Placental epithelial cell (primary cell): Measurements from ENCODE around the gene CREB3L4. TPM values are rescaled to one million over a fixed set of nuclear protein-coding genes. Genes with fewer than 3 reads are reported as not detected.

Source experiments
- small RNA-seq: library from RNA; depleted of rRNA; stranded (forward); fragments of <200 nt; gene quantifications from one replicate; pipeline ENCODE3, GENCODE V24; 2012
- total RNA-seq: library from RNA; depleted of rRNA; stranded (reverse); fragments of >200 nt; gene quantifications from 2 replicates; pipeline ENCODE4 v1.2.3, GENCODE V29; 2012

The CREB3L4 gene, protein sequence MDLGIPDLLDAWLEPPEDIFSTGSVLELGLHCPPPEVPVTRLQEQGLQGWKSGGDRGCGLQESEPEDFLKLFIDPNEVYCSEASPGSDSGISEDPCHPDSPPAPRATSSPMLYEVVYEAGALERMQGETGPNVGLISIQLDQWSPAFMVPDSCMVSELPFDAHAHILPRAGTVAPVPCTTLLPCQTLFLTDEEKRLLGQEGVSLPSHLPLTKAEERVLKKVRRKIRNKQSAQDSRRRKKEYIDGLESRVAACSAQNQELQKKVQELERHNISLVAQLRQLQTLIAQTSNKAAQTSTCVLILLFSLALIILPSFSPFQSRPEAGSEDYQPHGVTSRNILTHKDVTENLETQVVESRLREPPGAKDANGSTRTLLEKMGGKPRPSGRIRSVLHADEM
- 8.5 and 12.6 TPM in 2 replicates for total RNA-seq

GRCh38 chr1:153967107-153967999 lies at the start of gene CREB3L4:
CREB3L4 (plus strand) TSS chr1:153967902; CDS start chr1:153968526, 624 bp downstream.

GRCh38 chr1:153922972-153923925 lies 44.5 kb upstream of the CREB3L4 start, which contains the start of gene GATAD2B:
GATAD2B (minus strand) TSS chr1:153922972; CDS start chr1:153828347, 94,625 bp downstream.

DNA sequence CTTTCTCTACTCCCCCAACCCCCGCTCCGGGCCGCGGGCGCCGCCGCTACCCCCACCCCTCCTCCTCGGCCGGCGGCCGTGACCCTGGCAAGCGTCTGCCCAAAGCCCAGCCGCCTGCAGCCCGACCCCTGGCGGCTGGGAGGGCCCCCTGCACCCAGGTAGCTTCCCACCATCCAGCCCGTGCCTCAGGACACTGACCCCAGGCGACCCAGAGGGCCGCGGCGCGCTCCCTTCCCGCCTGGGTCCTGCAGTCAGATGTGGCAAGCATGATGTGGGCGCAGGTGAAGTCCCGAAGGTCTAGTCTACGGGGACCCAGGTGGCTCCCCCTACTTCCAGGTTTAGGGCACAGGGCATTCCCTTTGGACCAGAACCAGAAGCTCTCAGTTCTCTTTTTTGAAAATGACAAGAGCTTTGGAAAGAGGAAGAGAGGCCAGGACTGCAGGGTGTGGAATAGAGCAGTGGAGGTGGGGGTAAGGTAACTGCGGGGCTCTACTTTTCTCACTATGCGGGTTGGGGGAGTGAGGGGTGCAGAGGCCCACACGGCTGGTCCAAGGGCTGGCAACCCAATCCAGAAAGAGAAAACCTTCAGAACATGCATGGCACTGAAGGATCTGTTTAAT lies 21.0 kb upstream of the CREB3L4 start, which contains the start of gene DENND4B:
Gene DENND4B, minus strand, starts transcription at position 97 of the 620 bp plus-strand sequence. CDS start 2,344 bp downstream, outside the sequence.

GRCh38 chr1:153958111-153958960 lies 9.4 kb upstream of the CREB3L4 start, which contains the start of gene CRTC2:
CRTC2 (minus strand) TSS chr1:153958612; CDS start chr1:153958497, 115 bp downstream.

GRCh38 chr1:153963030-153963849 lies 4.5 kb upstream of the CREB3L4 start, which contains the start of gene SLC39A1:
SLC39A1 (minus strand) TSS chr1:153963537; CDS start chr1:153962715, 822 bp downstream.

DNA sequence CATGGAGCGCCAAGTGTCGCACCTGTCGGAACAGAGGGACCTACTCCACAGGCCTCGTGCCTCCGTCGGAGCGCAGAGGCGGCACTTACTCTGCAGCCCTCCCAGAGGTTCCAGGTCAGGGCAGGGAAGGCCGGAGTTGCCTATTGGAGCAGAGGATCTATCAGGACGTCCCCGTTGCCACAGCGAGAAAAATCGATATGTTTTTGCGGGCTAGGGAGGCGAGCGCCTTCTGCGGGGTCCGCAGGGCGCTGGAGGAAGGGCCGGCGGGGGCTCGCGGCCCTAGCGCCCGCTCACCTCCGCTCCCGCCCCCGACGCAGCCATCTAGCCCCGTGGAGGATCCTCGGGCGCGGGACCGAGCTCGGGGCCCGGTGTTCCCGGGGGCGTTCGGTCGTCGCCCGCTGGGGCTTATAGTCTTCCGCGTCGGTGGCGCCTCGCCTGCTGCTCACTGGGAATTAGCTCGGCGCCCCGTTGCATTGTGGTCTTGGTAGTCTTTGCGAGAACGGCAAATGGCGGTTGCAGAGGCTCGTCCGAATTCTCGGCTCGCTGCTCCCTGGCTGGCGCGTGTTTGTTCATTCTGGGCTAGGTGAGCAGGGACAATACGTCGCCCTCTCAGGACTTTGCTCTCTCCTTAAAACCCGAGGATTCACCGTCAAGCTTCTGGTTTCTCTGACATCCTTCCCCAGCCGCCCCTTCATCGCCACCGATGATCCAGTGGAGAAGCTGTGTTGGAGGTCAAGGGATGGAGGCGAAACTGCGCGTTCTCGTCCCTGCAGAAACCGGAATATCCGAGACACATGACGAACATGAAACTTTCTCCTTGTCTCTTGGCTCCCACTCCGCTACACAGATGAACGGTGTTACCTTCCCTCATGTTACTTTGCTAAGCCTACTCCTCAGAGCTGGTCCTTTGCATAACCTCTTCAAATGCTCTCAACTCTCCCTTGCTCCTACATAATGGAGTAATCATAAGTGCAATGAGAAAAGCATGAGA lies 9.8 kb downstream of the CREB3L4 start, which contains the start of gene JTB:
Gene JTB, minus strand, starts transcription at position 425 of the 991 bp plus-strand sequence. Its CDS starts 422 bp downstream, at position 3.

GRCh38 chr1:153985941-153986761 lies 18.4 kb downstream of the CREB3L4 start, which contains the start of gene RAB13:
RAB13 (minus strand) TSS chr1:153986339; CDS start chr1:153986236, 103 bp downstream.

DNA sequence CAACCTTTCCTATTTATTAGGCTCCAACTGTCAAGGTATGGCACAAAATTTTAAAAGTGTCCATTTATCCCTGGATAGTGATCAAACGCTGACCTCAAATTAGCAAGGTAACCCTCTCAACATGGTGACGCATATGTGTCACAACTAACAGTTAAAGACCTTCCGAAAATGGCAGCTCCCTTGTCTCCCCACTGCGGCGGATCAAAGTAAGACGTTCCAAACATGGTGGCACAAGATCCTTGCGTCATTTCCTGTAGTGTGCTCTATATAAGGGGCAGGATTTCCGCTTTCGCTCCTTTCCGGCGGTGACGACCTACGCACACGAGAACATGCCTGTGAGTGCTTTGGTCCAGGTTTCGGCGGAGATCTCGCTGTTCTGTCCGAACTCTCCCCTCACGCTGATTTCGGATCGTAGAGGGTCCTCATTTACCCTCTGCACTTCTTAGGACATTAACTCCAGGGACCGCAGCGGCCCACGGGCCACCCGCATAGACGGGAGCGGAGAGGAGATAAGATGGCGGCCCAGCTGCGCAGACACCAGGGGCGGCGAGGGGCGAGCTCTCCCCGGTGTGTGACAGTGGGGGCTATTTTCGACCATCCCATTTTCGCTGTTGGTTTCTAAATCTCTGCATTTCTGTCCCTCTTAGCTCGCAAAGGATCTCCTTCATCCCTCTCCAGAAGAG lies 22.9 kb downstream of the CREB3L4 start, which contains the start of gene RPS27:
Gene RPS27, plus strand, starts transcription at position 295 of the 683 bp plus-strand sequence. Its CDS starts 35 bp downstream, at position 330.

Small RNA genes lying within 50 kb of the gene (small RNA-seq; reads per million reads assigned to genes)
- not detected for gene MIR6737

Other genes with a start within 250 kb of the CREB3L4 start
- 44.8 and 45.4 TPM in 2 replicates for gene INTS3, start 239.9 kb upstream of the CREB3L4 start, total RNA-seq
- gene SLC27A3, start 192.5 kb upstream of the CREB3L4 start, total RNA-seq: 23.9 and 24.5 TPM in 2 replicates
- 8.6 and 9.0 TPM in 2 replicates for gene GATAD2B, start 44.9 kb upstream of the CREB3L4 start, total RNA-seq
- 18.4 and 27.9 TPM in 2 replicates for gene DENND4B, start 21.2 kb upstream of the CREB3L4 start, total RNA-seq
- 7.9 and 15.3 TPM in 2 replicates for gene CRTC2, start 9.3 kb upstream of the CREB3L4 start, total RNA-seq
- 145 and 183 TPM in 2 replicates for gene SLC39A1, start 4.4 kb upstream of the CREB3L4 start, total RNA-seq
- 160 and 161 TPM in 2 replicates for gene JTB, start 9.8 kb downstream of the CREB3L4 start, total RNA-seq
- gene RAB13, start 18.4 kb downstream of the CREB3L4 start, total RNA-seq: 34.9 and 82.1 TPM in 2 replicates
- gene RPS27, start 22.9 kb downstream of the CREB3L4 start, total RNA-seq: 948 and 4,030 TPM in 2 replicates
- under 0.01 TPM in 1 of 2 replicates, not detected in the other for gene NUP210L, start 187.2 kb downstream of the CREB3L4 start, total RNA-seq
- gene TPM3, start 224.2 kb downstream of the CREB3L4 start, total RNA-seq: 163 and 386 TPM in 2 replicates
- gene CFAP141, start 238.4 kb downstream of the CREB3L4 start, total RNA-seq: not detected in 2 replicates